Liver (tissue), 9 donors: ENCODE results near the gene FBXO28. TPM values are rescaled to one million over a fixed set of nuclear protein-coding genes. Genes with fewer than 3 reads are reported as not detected.
A peak's percentile ranks its signal among the peaks of the same experiment; 100 is the strongest.

Source experiments
- DNase-seq: peaks from one replicate; pipeline ENCODE4 v3.0.0-alpha.2; 2017; ENCODE audit warnings: low spot score
- H3K27ac ChIP-seq, 2 donors: one replicate each; pipeline ENCODE4 v1.7.0; 2013; ENCODE audit warnings: inconsistent platforms in 2 of 2, low read length in 2 of 2, control low read depth in 1 of 2, low read depth in 1 of 2, mild to moderate bottlenecking in 1 of 2
- H3K27me3 ChIP-seq, 4 donors: one replicate each; pipeline versions ENCODE4 v1.6.1 to v1.7.0; 2013; ENCODE audit warnings: low read length in 3 of 4, inconsistent platforms in 1 of 4, mild to moderate bottlenecking in 1 of 4, moderate library complexity in 1 of 4; ENCODE audit not compliant: control insufficient read depth in 4 of 4, insufficient read depth in 4 of 4
- H3K36me3 ChIP-seq, 4 donors: one replicate each; pipeline versions ENCODE4 v1.6.1 to v1.7.0; 2013; ENCODE audit warnings: low read length in 3 of 4, mild to moderate bottlenecking in 3 of 4, low read depth in 1 of 4, moderate library complexity in 1 of 4; ENCODE audit not compliant: control insufficient read depth in 4 of 4, insufficient read depth in 3 of 4
- H3K4me1 ChIP-seq, 4 donors: one replicate each; pipeline versions ENCODE4 v1.6.1 to v1.7.0; 2013; ENCODE audit warnings: low read length in 3 of 4, mild to moderate bottlenecking in 3 of 4, moderate library complexity in 1 of 4; ENCODE audit not compliant: control insufficient read depth in 4 of 4, insufficient read depth in 4 of 4
- H3K4me3 ChIP-seq, 3 donors: one replicate each; pipeline versions ENCODE4 v1.6.1 to v1.7.0; 2013; ENCODE audit warnings: low read length in 3 of 3, control low read depth in 1 of 3, low read depth in 1 of 3, mild to moderate bottlenecking in 1 of 3
- H3K9ac ChIP-seq, 2 donors: one replicate each; pipeline ENCODE4 v1.7.0; 2013; ENCODE audit warnings: low read length in 2 of 2, mild to moderate bottlenecking in 2 of 2, moderate library complexity in 2 of 2, control low read depth in 1 of 2, low read depth in 1 of 2
- H3K9me3 ChIP-seq, 4 donors: one replicate each; pipeline versions ENCODE4 v1.6.1 to v1.7.0; 2013; ENCODE audit warnings: low read length in 3 of 4; ENCODE audit not compliant: control insufficient read depth in 4 of 4
- ATF3 ChIP-seq: IDR thresholded peaks from 2 replicates; pipeline ENCODE4 v1.6.1; 2016; ENCODE audit warnings: antibody characterized with exemption
- EGR1 ChIP-seq, 2 donors: IDR thresholded peaks; 2 replicates each; pipeline ENCODE4 v1.6.1; 2016 to 2018; ENCODE audit warnings: antibody characterized with exemption in 2 of 2, low read depth in 2 of 2
- FOXA1 ChIP-seq: IDR thresholded peaks from 2 replicates; pipeline ENCODE4 v1.6.1; 2016; ENCODE audit warnings: antibody characterized with exemption
- FOXA2 ChIP-seq: IDR thresholded peaks from 2 replicates; pipeline ENCODE4 v1.6.1; 2016; ENCODE audit warnings: antibody characterized with exemption
- GABPA ChIP-seq, 2 donors: IDR thresholded peaks in 1 of 2; conservative IDR thresholded peaks in 1 of 2; 2 replicates each; pipeline ENCODE4 v1.6.1; 2016; ENCODE audit warnings: antibody characterized with exemption in 2 of 2, mild to moderate bottlenecking in 1 of 2, moderate library complexity in 1 of 2
- HNF4A ChIP-seq, 2 donors: conservative IDR thresholded peaks; 2 replicates each; pipeline ENCODE4 v1.6.1; 2016; ENCODE audit warnings: antibody characterized with exemption in 2 of 2, mild to moderate bottlenecking in 2 of 2
- HNF4G ChIP-seq: IDR thresholded peaks from 2 replicates; pipeline ENCODE4 v1.6.1; 2016; ENCODE audit warnings: antibody characterized with exemption
- JUND ChIP-seq, 2 donors: IDR thresholded peaks; 2 replicates each; pipeline ENCODE4 v1.6.1; 2016; ENCODE audit warnings: antibody characterized with exemption in 2 of 2
- NR2F2 ChIP-seq: IDR thresholded peaks from 2 replicates; pipeline ENCODE4 v1.6.1; 2016; ENCODE audit warnings: antibody characterized with exemption
- RAD21 ChIP-seq, 2 donors: IDR thresholded peaks; 2 replicates each; pipeline ENCODE4 v1.6.1; 2016; ENCODE audit warnings: antibody characterized with exemption in 2 of 2, mild to moderate bottlenecking in 2 of 2
- RXRA ChIP-seq, 2 donors: IDR thresholded peaks; 2 replicates each; pipeline ENCODE4 v1.6.1; 2017 to 2018; ENCODE audit warnings: antibody characterized with exemption in 2 of 2, mild to moderate bottlenecking in 1 of 2
- SP1 ChIP-seq: IDR thresholded peaks from 2 replicates; pipeline ENCODE4 v1.6.1; 2018; ENCODE audit warnings: antibody characterized with exemption, mild to moderate bottlenecking
- TAF1 ChIP-seq: conservative IDR thresholded peaks from 2 replicates; pipeline ENCODE4 v1.6.1; 2016; ENCODE audit warnings: antibody characterized with exemption, mild to moderate bottlenecking
- YY1 ChIP-seq: IDR thresholded peaks from 2 replicates; pipeline ENCODE4 v1.6.1; 2016; ENCODE audit warnings: antibody characterized with exemption, mild to moderate bottlenecking
- ZBTB33 ChIP-seq: IDR thresholded peaks from 2 replicates; pipeline ENCODE4 v1.6.1; 2016; ENCODE audit warnings: antibody characterized with exemption
- WGBS: extraction: QIAGEN DNeasy Blood & Tissue Kit; methylation state at CpG from one replicate; pipeline ENCODE4 v1.1.7; 2013; 5-methylcytosine and 5-hydroxymethylcytosine counted together
- polyA plus RNA-seq, 2 donors: library from polyadenylated mRNA; stranded (reverse) in 1 of 2; unstranded in 1 of 2; fragments of 200-250 nt in 1 of 2; fragments of >200 nt in 1 of 2; fragmentation: Nextera tagmentation in 1 of 2; extraction: Ambion mirVana in 1 of 2; gene quantifications; one replicate each; pipeline versions ENCODE4 v1.2.1 to v1.2.3, GENCODE V29; 2013 to 2015
- total RNA-seq, 2 donors: library from RNA; depleted of rRNA; stranded (reverse); fragments of >200 nt; gene quantifications; one replicate each; pipeline ENCODE4 v1.2.3, GENCODE V29; 2014
- TF ChIP-seq, protein P1 (sequence below): IDR thresholded peaks from 2 replicates; pipeline ENCODE4 v1.6.1; 2016; ENCODE audit warnings: antibody characterized with exemption, mild to moderate bottlenecking
- TF ChIP-seq, protein P2 (sequence below): IDR thresholded peaks from 2 replicates; pipeline ENCODE4 v1.6.1; 2016; ENCODE audit warnings: antibody characterized with exemption
- TF ChIP-seq, protein P3 (sequence below): fragments of 150-350 bp; IDR thresholded peaks from 2 replicates; pipeline ENCODE4 v1.5.1; 2017; ENCODE audit warnings: improper control_type of control experiment, low read depth, low read length; ENCODE audit not compliant: missing input control
- donor health status: healthy.
- donor health status: healthy.
- donor health status: healthy.
- donor health status: healthy.
- donor health status: healthy.

Gene FBXO28
- total and polyA plus RNA-seq, 4 donors: 6.7 to 23.1 (median 13.1) TPM

DNA sequence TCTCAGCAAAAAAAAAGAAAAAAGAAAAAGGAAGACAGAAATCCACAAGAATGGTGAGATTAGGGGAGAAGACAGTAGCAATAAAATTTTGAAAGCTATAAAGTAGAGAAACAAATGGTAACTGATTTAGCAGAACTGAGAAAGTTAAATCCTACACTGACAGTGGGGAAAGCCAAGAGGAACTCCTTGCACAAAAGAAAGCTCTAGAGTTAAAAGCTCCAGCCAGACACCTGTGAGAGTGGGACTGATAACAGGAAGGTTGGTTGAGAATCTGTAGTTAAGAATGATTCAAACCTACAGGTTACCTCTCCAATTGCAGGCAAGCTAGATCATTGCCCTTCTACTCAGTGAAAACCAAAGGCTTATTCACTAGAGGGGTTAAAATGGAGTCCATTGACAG lies 23.6 kb downstream of the FBXO28 start (continued):
- TF ChIP-seq ZBTB33 (no peak), GABPA (IDR thresholded peaks at IDR 0.05 in 1 of 2, conservative IDR thresholded peaks at IDR 0.05 in 1 of 2) (no peak)

- Histone ChIP-seq H3K36me3 (peaks cover 0 to 10% (median 8%) of the 10 kb centered on the region in 4 donors), H3K4me3 (no peak overlapping the region), H3K27ac (no peak overlapping the region), H3K27me3 (no peaks in the 10 kb centered on the region), H3K4me1 (peaks cover 3 to 17% (median 11%) of the 10 kb centered on the region in 4 donors), H3K9ac (no peak overlapping the region), H3K9me3 (no peaks in the 10 kb centered on the region)
- WGBS: 43% methylated on average over 3 of the region's 3 CpGs
- no peak for DNase-seq
- TF ChIP-seq YY1: peak; percentile 24
- TF ChIP-seq JUND (IDR thresholded peaks at IDR 0.05): peak; percentile 8 to 15
- no peak for TF ChIP-seq TAF1
- TF ChIP-seq, protein P1, sequence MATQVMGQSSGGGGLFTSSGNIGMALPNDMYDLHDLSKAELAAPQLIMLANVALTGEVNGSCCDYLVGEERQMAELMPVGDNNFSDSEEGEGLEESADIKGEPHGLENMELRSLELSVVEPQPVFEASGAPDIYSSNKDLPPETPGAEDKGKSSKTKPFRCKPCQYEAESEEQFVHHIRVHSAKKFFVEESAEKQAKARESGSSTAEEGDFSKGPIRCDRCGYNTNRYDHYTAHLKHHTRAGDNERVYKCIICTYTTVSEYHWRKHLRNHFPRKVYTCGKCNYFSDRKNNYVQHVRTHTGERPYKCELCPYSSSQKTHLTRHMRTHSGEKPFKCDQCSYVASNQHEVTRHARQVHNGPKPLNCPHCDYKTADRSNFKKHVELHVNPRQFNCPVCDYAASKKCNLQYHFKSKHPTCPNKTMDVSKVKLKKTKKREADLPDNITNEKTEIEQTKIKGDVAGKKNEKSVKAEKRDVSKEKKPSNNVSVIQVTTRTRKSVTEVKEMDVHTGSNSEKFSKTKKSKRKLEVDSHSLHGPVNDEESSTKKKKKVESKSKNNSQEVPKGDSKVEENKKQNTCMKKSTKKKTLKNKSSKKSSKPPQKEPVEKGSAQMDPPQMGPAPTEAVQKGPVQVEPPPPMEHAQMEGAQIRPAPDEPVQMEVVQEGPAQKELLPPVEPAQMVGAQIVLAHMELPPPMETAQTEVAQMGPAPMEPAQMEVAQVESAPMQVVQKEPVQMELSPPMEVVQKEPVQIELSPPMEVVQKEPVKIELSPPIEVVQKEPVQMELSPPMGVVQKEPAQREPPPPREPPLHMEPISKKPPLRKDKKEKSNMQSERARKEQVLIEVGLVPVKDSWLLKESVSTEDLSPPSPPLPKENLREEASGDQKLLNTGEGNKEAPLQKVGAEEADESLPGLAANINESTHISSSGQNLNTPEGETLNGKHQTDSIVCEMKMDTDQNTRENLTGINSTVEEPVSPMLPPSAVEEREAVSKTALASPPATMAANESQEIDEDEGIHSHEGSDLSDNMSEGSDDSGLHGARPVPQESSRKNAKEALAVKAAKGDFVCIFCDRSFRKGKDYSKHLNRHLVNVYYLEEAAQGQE: no peak
- no peak for TF ChIP-seq GABPA (IDR thresholded peaks at IDR 0.05 in 1 of 2, conservative IDR thresholded peaks at IDR 0.05 in 1 of 2)
- TF ChIP-seq ATF3: no peak
- peak; percentile 18 for TF ChIP-seq ZBTB33
- TF ChIP-seq FOXA1: peak; percentile 30
- TF ChIP-seq, protein P2, sequence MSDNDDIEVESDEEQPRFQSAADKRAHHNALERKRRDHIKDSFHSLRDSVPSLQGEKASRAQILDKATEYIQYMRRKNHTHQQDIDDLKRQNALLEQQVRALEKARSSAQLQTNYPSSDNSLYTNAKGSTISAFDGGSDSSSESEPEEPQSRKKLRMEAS: peak; percentile 35
- no peak for TF ChIP-seq HNF4G
- TF ChIP-seq RAD21 (IDR thresholded peaks at IDR 0.05): no peak
- TF ChIP-seq RXRA (IDR thresholded peaks at IDR 0.05): peak; percentile 56 to 66
- no peak for TF ChIP-seq NR2F2
- peak; percentile 49 for TF ChIP-seq SP1
- peak; percentile 76 for TF ChIP-seq FOXA2
- TF ChIP-seq HNF4A (conservative IDR thresholded peaks at IDR 0.05): peak; percentile 62 to 65
- TF ChIP-seq, protein P3, sequence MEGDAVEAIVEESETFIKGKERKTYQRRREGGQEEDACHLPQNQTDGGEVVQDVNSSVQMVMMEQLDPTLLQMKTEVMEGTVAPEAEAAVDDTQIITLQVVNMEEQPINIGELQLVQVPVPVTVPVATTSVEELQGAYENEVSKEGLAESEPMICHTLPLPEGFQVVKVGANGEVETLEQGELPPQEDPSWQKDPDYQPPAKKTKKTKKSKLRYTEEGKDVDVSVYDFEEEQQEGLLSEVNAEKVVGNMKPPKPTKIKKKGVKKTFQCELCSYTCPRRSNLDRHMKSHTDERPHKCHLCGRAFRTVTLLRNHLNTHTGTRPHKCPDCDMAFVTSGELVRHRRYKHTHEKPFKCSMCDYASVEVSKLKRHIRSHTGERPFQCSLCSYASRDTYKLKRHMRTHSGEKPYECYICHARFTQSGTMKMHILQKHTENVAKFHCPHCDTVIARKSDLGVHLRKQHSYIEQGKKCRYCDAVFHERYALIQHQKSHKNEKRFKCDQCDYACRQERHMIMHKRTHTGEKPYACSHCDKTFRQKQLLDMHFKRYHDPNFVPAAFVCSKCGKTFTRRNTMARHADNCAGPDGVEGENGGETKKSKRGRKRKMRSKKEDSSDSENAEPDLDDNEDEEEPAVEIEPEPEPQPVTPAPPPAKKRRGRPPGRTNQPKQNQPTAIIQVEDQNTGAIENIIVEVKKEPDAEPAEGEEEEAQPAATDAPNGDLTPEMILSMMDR: no peak
- no peak for TF ChIP-seq EGR1 (IDR thresholded peaks at IDR 0.05; ENCODE audit: low read depth in 2 of 2)
Measured at GRCh38 chr1:224138198-224138597, 24.3 kb downstream of the FBXO28 start.
